Peyer's patch (tissue), 4 donors: ENCODE measurements around the gene MLLT10.

Source experiments
- POLR2A ChIP-seq, 2 donors: fragments of 450-650 bp; IDR thresholded peaks; one replicate each; pipeline ENCODE4 v1.5.1; 2017; ENCODE audit warnings: antibody characterized with exemption in 2 of 2, mild to moderate bottlenecking in 2 of 2, moderate library complexity in 2 of 2
- TF ChIP-seq, protein P1 (sequence below), 6 experiments: fragments of 450-650 bp in 4 of 6; fragments of 200-600 bp in 2 of 6; sonication (generic) in 1 of 6; IDR thresholded peaks; one replicate each; pipeline ENCODE4 v1.5.1; 2017 to 2019; ENCODE audit warnings: antibody characterized with exemption in 6 of 6, mild to moderate bottlenecking in 3 of 6, moderate library complexity in 1 of 6

DNA sequence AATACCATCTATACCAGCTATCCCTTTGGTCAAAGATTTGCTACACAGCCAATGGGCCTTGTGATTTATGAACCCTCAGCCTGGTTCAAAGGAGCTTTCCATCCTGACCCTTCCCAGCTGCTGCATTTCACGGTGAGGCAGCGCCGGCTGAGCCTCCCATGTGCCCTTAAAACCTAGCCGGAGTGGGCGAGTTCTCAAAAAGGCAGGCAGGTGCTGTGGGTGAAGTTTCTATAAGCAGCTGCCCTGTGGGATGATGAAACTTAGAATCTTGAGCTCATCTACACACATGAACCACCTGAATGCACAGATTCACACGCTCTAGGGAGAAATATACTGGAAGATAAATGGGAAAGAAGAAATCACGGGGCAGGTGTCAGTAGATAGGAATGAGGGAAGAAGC, 224.7 kb downstream of the MLLT10 start:
- TF ChIP-seq, protein P1, sequence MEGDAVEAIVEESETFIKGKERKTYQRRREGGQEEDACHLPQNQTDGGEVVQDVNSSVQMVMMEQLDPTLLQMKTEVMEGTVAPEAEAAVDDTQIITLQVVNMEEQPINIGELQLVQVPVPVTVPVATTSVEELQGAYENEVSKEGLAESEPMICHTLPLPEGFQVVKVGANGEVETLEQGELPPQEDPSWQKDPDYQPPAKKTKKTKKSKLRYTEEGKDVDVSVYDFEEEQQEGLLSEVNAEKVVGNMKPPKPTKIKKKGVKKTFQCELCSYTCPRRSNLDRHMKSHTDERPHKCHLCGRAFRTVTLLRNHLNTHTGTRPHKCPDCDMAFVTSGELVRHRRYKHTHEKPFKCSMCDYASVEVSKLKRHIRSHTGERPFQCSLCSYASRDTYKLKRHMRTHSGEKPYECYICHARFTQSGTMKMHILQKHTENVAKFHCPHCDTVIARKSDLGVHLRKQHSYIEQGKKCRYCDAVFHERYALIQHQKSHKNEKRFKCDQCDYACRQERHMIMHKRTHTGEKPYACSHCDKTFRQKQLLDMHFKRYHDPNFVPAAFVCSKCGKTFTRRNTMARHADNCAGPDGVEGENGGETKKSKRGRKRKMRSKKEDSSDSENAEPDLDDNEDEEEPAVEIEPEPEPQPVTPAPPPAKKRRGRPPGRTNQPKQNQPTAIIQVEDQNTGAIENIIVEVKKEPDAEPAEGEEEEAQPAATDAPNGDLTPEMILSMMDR (IDR thresholded peaks at IDR 0.05), result no peak
- TF ChIP-seq POLR2A (IDR thresholded peaks at IDR 0.05), result no peak
